GM13977 (cell line): Measurements from ENCODE around the gene CDKN1A.
A peak's percentile ranks its signal among the peaks of the same experiment; 100 is the strongest.
"Not testable (repeated sequence)": the region's sequence is repeated elsewhere in the genome, so short reads cannot be mapped to it uniquely, and the experiment has no call there.

Source experiments
- DNase-seq: peaks from one replicate; pipeline ENCODE4 v3.0.0; 2012; ENCODE audit warnings: low spot score
- in situ Hi-C: fragments of 300-500 bp; cut with MboI; formaldehyde crosslinking; loops from one replicate; pipeline ENCODE4 v1.12.0; 2022; ENCODE audit warnings: low sequenced_read_pairs, low pct_unique_long_range_greater_than_20kb, mixed read lengths, inconsistent platforms; ENCODE audit not compliant: unreplicated experiment
- TF ChIP-seq, protein P1 (sequence below): IDR thresholded peaks from 2 replicates; pipeline ENCODE4 v1.5.1; 2012; ENCODE audit warnings: mild to moderate bottlenecking, control low read depth; ENCODE audit not compliant: insufficient read depth; ENCODE audit errors: extremely low read depth, missing control alignments

CDKN1A gene

DNA sequence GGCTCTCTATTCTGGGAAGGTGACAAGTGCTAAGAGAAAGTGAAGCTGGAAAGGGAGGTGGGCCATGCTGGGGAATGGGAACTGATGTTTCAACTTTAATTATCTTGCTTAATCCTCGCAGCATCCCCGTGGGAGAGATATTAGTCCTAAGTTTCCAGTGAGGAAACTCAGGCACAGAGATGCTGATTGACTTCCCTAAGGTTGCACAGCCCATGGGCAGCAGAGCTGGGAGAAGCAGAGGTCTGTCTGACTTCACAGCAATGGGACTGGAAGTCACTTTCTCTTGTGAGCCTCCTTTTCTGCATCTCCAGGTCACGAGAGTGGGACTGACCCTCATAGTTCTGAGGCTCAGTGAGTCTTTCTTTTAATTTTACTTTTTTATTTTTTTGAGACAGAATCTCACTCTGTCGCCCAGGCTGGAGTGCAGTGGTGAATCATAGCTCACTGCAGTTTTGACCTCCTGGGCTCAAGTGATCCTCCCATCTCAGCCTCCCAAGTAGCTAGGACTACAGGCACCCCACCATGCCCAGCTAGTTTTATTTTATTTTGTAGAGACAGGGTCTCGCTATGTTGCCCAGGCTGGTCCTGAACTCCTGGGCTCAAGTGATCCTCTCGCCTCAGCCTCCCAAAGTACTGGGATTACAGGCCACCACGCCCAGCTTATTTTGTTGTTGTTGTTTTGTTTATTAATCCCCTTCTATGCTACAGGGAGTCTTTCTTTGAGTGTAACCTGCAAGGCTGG, 21.7 kb downstream of the CDKN1A start:
- in situ Hi-C loops = no loop called here
- TF ChIP-seq, protein P1, sequence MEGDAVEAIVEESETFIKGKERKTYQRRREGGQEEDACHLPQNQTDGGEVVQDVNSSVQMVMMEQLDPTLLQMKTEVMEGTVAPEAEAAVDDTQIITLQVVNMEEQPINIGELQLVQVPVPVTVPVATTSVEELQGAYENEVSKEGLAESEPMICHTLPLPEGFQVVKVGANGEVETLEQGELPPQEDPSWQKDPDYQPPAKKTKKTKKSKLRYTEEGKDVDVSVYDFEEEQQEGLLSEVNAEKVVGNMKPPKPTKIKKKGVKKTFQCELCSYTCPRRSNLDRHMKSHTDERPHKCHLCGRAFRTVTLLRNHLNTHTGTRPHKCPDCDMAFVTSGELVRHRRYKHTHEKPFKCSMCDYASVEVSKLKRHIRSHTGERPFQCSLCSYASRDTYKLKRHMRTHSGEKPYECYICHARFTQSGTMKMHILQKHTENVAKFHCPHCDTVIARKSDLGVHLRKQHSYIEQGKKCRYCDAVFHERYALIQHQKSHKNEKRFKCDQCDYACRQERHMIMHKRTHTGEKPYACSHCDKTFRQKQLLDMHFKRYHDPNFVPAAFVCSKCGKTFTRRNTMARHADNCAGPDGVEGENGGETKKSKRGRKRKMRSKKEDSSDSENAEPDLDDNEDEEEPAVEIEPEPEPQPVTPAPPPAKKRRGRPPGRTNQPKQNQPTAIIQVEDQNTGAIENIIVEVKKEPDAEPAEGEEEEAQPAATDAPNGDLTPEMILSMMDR = no peak
- no peak for DNase-seq

DNA sequence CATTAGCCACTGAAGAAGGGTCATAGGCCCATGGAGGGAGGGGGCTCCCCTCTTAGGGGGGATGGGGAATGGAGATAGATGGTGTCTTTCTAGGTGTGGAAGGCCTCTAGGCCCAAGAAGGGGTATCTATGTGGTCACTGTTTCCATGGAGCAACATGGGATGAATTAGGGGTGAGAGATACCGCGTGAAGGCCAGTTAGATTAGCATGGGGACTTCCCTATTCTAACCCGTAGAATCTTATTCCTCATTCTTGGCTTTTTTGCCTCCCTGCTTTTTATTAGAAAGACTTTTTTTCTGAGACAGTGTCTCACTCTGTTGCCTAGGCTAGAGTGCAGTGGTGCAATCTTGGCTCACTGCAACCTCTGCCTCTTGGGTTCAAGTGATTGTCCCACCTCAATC, 22.3 kb downstream of the CDKN1A start:
- in situ Hi-C loops = no loop called here
- TF ChIP-seq, protein P1 = no peak
- no peak for DNase-seq

DNA sequence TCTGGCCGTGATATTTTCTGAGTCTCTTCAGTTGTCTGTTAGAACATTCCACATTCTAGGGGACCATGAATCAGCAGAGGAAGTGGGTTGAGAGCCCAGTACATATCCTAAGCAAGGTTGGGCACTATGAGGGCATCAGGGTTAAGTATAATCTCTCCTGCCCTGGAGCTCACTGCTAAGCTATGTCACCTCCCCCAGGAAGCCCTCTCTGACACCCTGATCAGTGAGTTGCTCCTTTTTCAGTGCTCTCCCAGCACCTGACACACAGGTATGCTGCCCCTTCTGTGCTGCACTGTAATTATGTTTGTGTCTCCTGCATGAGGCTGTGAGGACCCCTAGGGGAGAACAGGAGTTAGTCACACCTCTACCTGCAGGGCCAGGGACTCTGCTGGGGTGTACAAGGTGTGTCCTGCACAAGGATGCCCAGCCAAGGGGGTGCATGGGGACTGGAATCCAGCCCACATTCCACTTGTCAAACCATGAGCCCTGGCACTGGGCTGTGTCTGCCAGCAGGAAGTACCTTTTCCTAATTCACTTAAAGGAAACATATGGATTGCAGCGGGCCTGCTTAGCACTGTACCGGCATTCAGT, 23.0 kb downstream of the CDKN1A start:
- TF ChIP-seq, protein P1 = peak; percentile 47
- DNase-seq = peak; percentile 56
- in situ Hi-C loops = no loop called here

DNA sequence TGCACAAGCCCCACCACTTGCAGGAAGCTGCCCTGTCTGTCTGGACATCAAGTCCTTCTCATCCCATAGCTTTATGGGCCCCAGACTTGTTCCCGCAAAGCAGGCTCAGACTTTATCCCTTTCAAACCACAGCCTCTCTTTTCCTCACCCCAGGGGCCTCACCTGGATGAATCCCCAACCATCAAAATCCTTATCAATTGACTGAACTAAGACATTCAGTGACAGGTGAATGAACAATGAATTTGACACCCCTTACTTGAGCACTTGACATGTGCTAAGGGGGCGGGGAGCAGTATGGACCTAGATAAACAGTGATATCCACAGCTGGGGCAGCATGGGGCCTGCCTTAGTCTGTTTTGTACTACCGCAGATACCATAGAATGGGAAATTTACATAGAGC, 24.1 kb downstream of the CDKN1A start:
- DNase-seq = no peak
- in situ Hi-C loops = no loop called here
- TF ChIP-seq, protein P1 = no peak

DNA sequence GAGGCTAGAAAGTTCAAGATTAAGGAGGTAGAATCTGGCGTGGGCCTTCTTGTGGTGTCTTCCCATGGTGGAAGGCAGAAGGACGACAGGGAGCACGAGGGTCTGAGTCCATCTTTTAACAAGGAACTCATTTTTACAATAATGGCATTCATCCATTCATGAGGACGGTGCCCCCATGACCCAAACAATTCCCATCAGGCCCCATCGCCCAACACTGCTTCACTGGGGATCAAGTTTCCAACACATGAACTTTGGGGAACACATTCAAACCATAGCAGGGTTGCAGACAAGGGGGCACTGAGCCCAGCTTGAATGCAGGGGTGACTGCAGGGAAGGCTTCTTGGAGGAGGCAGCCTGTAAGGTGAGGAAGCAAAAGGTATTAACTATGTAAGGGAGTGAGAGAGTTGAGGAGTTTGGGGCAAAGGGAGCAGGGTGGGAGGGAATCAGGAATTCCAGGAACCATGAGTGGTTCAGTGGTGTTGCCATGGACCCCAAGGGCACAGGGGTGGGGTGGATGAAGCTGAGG, 24.6 kb downstream of the CDKN1A start:
- TF ChIP-seq, protein P1 = no peak
- DNase-seq = no peak
- in situ Hi-C loops = no loop called here

DNA sequence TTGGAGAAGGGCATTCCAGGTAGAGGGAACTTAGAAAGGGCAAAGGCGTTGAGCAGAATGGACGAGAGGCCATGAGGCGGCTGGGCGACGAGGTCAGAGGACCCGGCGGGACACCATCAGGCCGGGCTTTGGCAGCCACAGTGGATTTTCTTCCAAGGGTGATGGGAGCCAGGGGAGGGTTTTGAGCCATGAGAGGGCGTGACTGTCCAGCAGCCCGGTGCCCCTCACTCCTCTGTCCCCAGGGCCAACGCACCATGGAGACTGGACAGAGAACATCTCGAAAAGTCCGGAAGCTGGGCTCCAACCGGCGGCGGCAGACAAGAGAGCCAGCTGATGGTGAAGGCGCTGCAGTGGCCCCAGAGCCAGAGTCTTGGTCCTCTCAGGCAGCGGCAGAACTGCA, 25.5 kb downstream of the CDKN1A start:
- in situ Hi-C loops = no loop called here
- DNase-seq = no peak
- TF ChIP-seq, protein P1 = no peak

DNA sequence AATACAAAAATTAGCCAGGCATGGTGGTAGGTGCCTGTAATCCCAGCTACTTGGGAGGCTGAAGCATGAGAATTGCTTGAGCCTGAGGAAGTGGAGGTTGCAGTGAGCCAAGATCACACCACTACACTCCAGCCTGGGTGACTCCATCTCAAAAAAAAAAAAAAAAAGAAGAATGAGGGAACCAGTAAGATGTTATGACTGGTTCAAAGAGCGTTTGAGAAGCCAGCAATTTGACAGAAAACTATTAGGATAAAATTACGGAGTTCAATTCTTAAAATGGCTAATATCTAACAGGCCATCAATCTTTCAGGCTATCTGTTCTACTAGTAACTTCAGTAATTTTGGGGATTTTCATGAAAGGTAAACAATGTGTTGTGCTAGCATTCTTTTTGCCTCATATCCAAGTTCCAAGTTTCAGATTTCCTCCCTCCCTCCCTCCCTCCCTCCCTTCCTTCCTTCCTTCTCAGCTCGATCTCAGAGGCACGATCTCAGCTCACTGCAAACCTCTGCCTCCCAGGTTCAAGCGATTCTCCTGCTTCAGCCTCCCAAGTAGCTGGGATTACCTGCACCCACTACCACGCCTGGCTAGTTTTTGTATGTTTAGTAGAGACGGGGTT, 26.6 kb downstream of the CDKN1A start:
- in situ Hi-C loops, DNase-seq: not testable (repeated sequence)
